Calu3 (cell line): ENCODE measurements around the gene KLHDC9. TPM values are rescaled to one million over a fixed set of nuclear protein-coding genes. Genes with fewer than 3 reads are reported as not detected.
"Not testable (repeated sequence)": the region's sequence is repeated elsewhere in the genome, so short reads cannot be mapped to it uniquely, and the experiment has no call there.

Source experiments
- BruUV-seq: library from RNA; stranded (reverse); fragments of 400-500 nt; replicated peaks from 2 replicates; lab custom pipeline; 2021; lab: Mats Ljungman, UMichigan
- CTCF ChIA-PET: fragments of 300-600 bp; sonication (Branson Sonifier 250); formaldehyde crosslinking; loops from one replicate; lab custom pipeline; 2022; ENCODE audit warnings: antibody characterized with exemption; lab: Charles Lee
- DNase-seq: peaks from one replicate; pipeline ENCODE4 v3.0.0; 2022
- H3K27ac Mint-ChIP-seq: one replicate; pipeline ENCODE4 v1.8.0; 2022; ENCODE audit warnings: mixed read lengths; ENCODE audit not compliant: unreplicated experiment
- H3K27me3 Mint-ChIP-seq: one replicate; pipeline ENCODE4 v1.8.0; 2022; ENCODE audit warnings: mixed read lengths; ENCODE audit not compliant: unreplicated experiment
- H3K36me3 Mint-ChIP-seq: one replicate; pipeline ENCODE4 v1.8.0; 2022; ENCODE audit warnings: mild to moderate bottlenecking, moderate library complexity, mixed read lengths; ENCODE audit not compliant: insufficient read depth, unreplicated experiment
- H3K4me1 Mint-ChIP-seq: one replicate; pipeline ENCODE4 v1.8.0; 2022; ENCODE audit warnings: mild to moderate bottlenecking, low read depth, mixed read lengths; ENCODE audit not compliant: unreplicated experiment
- H3K4me3 Mint-ChIP-seq: one replicate; pipeline ENCODE4 v1.8.0; 2022; ENCODE audit warnings: mild to moderate bottlenecking, low read depth, moderate library complexity, mixed read lengths; ENCODE audit not compliant: unreplicated experiment
- H3K9me3 Mint-ChIP-seq: one replicate; pipeline ENCODE4 v1.8.0; 2022; ENCODE audit warnings: low read depth, mixed read lengths; ENCODE audit not compliant: unreplicated experiment
- CTCF ChIP-seq: fragments of 200-600 bp; IDR thresholded peaks from one replicate; pipeline ENCODE4 v1.8.0; 2022; ENCODE audit warnings: antibody characterized with exemption; ENCODE audit not compliant: unreplicated experiment
- intact Hi-C: fragments of 100-400 bp; cut with micrococcal nuclease; formaldehyde crosslinking; loops from one replicate; pipeline ENCODE4 v1.10.0; 2022; ENCODE audit not compliant: unreplicated experiment
- total RNA-seq: library from RNA; stranded (reverse); gene quantifications from 2 replicates; pipeline ENCODE4 v1.2.3, GENCODE V29; 2022

The KLHDC9 gene
- total RNA-seq, 1 experiment from 2014 or later, result 5.3 TPM

GRCh38 chr1:161061419-161061818 lies 36.7 kb upstream of the KLHDC9 start:
- TF ChIP-seq CTCF, result no peak
- intact Hi-C loops, result loop anchor here (5.0 kb wide), 1 partner anchor 36 kb away; the partner anchor contains the start of gene KLHDC9
- DNase-seq, result no peak
- CTCF ChIA-PET, result no interaction called here
- no peak overlapping the region for H3K27ac Mint-ChIP-seq
- no peak overlapping the region for H3K4me3 Mint-ChIP-seq
- H3K36me3 Mint-ChIP-seq, result peaks cover 7% of the 10 kb centered on the region
- peaks cover 9% of the 10 kb centered on the region for H3K27me3 Mint-ChIP-seq
- H3K9me3 Mint-ChIP-seq, result no peaks in the 10 kb centered on the region
- no TSS peak for BruUV-seq
- H3K4me1 Mint-ChIP-seq, result peaks cover 10% of the 10 kb centered on the region

- intact Hi-C loops, result loop anchor here (5.0 kb wide), 1 partner anchor 33 kb away; the partner anchor contains the start of gene KLHDC9
- H3K36me3 Mint-ChIP-seq, H3K4me1 Mint-ChIP-seq, H3K9me3 Mint-ChIP-seq, H3K4me3 Mint-ChIP-seq, DNase-seq, H3K27me3 Mint-ChIP-seq, CTCF ChIA-PET, H3K27ac Mint-ChIP-seq, BruUV-seq: not testable (repeated sequence)
These were observed 34.2 kb upstream of the KLHDC9 start for GRCh38 chr1:161063936-161064335.

- H3K27ac Mint-ChIP-seq, H3K27me3 Mint-ChIP-seq, intact Hi-C loops, DNase-seq, H3K9me3 Mint-ChIP-seq, H3K4me1 Mint-ChIP-seq, H3K4me3 Mint-ChIP-seq, BruUV-seq, H3K36me3 Mint-ChIP-seq: not testable (repeated sequence)
- CTCF ChIA-PET, result interaction anchor here (0.6 kb wide), 1 partner anchor 325 kb away, joined by 4 read pairs; no protein-coding TSS in a partner anchor
These were observed 32.5 kb upstream of the KLHDC9 start for GRCh38 chr1:161065681-161066080.

GRCh38 chr1:161066694-161067093 lies 31.5 kb upstream of the KLHDC9 start:
- intact Hi-C loops, result no loop called here
- H3K4me1 Mint-ChIP-seq, result peaks cover 10% of the 10 kb centered on the region
- peaks cover 9% of the 10 kb centered on the region for H3K27me3 Mint-ChIP-seq
- DNase-seq, result no peak
- CTCF ChIA-PET, result no interaction called here
- no TSS peak for BruUV-seq
- H3K4me3 Mint-ChIP-seq, result no peak overlapping the region
- H3K27ac Mint-ChIP-seq, result no peak overlapping the region
- no peaks in the 10 kb centered on the region for H3K9me3 Mint-ChIP-seq
- no peaks in the 10 kb centered on the region for H3K36me3 Mint-ChIP-seq
- TF ChIP-seq CTCF, result no peak

- DNase-seq, result no peak
- Mint-ChIP-seq H3K27me3 (peaks cover 7% of the 10 kb centered on the region), H3K9me3 (no peaks in the 10 kb centered on the region), H3K4me1 (peaks cover 10% of the 10 kb centered on the region), H3K4me3 (no peak overlapping the region), H3K36me3 (peaks cover 13% of the 10 kb centered on the region), H3K27ac (no peak overlapping the region)
- CTCF ChIA-PET, result interaction anchor here (0.6 to 1.4 kb wide), 2 partner anchors 29 to 956 kb away, joined by 4 to 9 read pairs; partner anchors contain the start of gene KLHDC9
- no TSS peak for BruUV-seq
- intact Hi-C loops, result no loop called here
- no peak for TF ChIP-seq CTCF
These were observed 29.6 kb upstream of the KLHDC9 start for GRCh38 chr1:161068306-161069234.
